IPS DF 4.7 (cell line): ENCODE measurements around the gene FCHSD2.
"Not testable (repeated sequence)": the region's sequence is repeated elsewhere in the genome, so short reads cannot be mapped to it uniquely, and the experiment has no call there.

Source experiments
- DNase-seq: peaks from one replicate; pipeline ENCODE4 v3.0.0-alpha.2; 2013; ENCODE audit warnings: low spot score; ENCODE audit errors: extremely low read depth

Gene FCHSD2

DNA sequence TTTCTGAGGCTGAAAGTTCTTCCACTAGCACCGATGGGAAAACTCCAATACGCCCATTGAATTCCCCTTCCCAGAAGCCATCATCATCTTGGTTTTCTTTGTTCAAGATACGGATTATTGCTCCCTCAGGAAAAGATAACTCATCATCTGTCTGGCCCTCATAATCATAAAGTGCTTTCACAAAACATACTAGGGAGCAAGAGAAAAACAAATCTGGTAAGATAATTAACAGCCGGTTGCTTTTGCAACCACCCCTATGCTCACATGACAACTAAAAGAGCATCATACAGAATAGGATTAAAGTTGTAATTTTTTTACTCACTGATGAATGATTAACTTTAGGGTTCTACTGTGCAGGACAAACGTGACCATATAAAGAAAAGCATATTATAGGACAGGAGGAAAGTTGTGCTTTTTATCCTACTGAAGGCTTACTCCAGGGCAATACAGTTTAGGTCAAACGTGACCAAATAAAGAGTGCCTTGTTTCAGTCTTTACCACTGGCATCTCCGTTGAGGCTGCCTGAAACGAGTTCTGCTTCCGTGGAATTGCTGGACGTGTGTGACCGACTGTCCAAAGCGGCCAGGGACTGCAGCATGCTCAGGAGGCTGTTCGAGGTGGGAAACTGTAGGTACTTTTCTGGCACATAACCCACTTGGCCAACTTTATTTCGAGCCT is 299.3 kb downstream of the FCHSD2 start:
- DNase-seq = no peak

DNA sequence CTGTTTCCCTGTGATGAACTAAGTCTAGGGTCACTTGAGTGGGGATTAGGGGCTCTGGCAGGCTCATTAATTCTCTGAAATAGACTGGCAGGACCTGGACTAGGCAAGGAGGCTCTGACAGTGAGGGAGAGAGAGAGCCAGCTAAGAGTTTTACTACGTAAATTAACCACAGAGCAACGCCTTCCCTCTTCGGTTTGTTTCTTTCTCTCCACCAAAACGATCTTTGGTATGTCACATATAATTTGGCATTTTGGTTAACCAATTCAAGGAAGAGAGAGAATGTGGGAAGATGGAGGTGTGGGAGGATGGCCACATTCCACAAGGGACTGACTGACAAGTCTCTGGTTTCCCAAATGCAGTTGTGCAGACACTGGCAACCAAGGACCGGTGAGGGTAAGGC is 300.0 kb downstream of the FCHSD2 start:
- no peak for DNase-seq

DNA sequence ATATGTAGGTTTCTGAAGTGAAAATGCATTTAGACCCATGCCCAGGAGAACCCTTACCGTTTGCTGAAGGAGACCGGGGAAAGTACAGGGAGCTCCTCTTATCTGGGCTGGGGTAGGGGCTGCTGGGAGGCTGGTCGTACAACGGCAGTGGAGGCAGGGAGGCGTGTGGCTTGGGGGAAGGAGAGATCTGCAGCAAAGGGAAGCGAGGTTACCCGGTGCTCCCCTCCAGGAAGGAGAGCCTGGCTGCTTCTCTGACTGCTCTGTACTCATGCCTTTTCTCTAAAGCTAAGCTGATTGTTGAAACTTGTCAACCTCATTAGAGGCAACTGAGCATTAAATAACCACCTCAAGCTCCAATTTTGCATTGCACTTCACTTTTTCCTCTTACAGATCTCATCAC is 300.7 kb downstream of the FCHSD2 start:
- no peak for DNase-seq

DNA sequence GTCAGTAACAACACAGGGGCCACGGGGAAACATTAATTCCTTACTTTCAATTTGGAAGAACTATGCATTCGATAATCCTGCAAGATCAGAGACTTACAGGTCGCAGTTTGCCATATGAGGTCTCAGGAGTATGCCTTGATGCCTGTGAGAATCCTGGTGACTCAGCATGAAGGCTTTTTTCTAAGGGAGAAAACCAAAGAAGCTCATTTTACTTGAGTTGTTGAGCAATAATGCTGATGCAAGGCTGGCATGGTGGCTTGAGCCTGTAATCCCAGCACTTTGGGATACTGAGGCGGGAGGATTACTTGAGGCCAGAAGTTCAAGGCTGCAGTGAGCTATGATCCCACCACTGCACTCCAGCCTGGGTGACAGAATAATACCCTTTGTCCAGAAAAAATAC is 301.3 kb downstream of the FCHSD2 start:
- no peak for DNase-seq

DNA sequence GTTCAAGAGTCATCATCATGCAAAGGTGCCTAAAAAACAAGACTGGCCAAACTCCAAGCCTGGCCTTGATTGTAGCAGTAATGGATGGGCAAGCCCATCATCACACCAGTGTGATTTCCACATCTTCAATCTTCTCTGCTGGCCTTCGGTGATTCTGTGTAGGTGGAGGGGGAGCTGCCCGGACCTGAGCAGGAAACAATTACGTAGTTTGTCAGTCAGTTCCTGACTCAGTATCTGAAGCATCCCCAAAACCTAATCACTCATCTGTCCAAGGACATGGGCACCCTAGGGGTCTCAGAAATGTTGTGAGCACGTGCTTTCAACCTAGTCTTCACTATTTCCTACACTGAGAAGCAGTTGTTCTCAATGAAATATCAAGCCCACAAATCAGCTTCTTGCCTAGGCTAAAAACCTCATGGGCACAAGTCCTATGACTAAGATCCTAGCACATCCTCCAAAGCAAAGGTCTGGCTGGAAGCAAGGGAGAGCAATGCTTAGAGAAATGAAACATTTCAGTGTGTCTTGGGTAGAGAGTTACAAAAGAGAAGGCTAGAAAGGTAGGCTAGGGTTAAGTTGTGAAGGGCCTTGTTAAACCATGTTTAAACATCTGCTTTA is 303.3 kb downstream of the FCHSD2 start:
- no peak for DNase-seq

DNA sequence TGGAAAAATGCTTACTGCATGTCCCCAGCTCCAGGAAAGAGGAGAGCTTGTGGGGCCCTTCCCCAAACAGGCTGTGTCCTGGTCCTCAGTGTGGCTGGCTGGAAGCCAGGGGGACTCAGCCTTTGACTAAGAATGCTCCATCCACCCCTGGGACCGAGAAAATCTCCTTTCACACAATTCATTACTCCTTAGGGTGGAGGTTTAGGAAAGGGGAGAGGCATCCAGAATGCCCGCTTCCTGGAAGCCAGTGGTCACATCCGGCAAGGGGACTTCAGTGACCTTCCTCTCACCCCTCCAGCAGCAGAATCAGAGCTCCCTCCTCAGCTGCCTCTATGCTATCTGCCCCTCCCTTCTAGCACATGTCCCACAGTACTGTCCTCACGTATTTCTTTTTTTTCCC is 306.0 kb downstream of the FCHSD2 start:
- no peak for DNase-seq

DNA sequence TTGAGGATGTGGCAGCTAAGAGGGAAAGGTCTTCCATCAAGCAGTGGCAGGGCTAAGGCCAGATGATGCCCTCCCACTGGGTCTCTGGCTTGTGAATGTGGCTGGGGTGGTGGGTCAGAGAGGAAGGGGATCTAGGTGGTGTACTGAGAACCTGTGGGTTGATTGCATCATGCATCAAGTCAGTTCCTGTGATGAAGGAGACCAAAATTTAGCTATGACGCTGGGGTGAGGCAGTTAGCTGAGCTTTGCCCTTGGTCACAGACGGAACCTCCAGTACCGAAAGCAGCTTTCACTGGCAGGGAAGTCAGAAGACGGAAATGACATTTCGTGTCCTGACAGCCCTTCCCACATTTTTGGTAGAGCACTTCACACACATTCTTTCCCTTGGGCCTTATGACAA is 307.2 kb downstream of the FCHSD2 start:
- no peak for DNase-seq

DNA sequence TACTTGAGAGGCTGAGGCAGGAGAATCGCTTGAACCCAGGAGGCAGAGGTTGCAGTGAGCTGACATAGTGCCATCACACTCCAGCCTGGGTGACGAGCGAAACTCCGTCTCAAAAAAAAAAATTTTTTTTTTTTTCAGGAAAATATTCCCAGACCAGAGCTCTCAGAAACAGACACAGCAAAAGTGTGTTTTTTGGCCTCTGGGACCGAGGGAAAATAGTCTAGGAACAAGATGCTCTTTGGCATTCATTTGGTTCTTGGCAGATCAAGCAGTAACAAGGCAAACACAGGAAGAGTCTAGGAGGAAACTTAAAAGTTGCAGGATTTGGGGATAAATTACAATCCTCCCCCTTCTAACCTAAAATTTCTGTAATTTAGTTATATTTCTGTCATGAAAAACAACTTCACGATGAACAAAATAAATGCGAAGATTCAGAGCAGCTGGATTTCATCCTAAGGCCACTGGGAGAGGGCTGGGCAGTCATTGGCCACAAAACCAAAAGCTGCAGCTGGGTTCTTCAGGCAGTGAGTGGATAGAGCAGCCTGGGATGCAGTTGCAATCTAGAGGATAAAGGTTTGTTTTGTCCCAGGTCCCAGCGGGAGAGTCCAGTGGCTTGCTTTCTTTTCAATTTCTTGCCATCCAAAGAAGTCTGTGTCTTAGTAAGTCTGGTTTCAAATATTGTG is 308.2 kb downstream of the FCHSD2 start:
- DNase-seq = no peak

DNA sequence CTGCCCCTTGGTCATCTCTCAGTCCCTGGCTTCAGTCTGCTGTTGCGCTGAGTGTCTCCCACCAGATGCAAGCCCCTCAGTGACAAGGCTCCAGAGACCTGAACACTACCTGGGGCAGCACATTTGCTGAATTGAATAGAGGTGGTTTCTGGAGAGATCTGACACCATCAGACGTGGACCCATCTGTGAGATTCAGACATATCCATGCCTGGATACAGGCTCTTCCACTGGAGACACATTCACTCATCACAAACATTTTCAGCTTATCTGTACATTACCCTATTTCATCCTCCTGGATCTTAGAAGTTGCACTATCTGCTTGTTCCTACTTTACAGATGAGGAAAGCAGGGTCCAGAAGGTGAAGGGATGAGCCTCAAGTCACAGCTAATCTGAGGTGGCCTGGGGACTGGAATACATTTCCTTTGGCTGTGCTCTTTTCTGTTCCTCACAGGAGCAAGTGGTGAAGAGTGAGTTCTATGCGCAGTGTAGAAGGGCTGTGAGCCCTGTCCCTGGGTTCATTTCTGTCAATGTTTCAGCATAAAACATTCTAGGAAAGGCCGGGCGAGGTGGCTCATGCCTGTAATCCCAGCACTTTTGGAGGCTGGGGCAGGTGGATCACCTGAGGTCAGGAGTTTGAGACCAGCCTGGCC is 308.9 kb downstream of the FCHSD2 start:
- DNase-seq = no peak

DNA sequence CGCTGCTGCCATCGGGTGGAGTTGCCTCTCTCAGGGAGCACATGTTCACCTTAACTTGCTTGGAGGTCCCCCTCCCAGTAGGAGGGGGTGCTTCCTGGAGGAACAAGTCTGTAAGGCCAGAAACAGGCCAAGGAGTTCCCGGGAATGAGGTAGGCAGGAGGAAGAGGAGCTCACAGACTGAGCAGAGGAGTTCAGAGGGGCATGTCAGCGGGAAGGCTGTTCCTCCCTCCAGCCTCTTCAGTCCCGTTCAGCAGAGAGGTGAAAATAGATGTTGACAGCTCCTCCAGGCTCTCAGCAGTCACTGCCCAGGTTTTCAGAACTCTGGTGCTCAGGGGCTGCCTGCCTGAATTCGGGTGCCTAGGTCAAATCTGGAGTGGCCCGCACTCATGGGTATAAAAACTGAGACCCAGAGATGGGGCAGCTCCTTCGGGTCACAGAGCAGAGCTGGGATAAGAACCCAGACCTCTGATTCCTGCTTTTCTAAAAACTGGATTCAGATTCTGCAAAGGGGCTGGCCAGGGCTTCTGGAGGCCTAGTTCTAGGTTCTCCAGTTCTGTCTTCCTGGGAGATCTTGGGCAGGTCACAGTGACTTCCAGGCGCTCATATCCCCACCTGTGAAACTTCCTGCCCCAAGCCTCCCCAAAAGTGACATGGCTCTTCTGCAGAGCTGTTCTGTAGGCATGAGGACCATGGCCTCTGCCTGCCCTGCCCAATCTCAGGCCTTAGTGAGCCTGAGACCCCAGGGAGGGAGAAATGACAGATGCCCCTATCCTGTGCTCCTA is 309.6 kb downstream of the FCHSD2 start:
- no peak for DNase-seq

DNA sequence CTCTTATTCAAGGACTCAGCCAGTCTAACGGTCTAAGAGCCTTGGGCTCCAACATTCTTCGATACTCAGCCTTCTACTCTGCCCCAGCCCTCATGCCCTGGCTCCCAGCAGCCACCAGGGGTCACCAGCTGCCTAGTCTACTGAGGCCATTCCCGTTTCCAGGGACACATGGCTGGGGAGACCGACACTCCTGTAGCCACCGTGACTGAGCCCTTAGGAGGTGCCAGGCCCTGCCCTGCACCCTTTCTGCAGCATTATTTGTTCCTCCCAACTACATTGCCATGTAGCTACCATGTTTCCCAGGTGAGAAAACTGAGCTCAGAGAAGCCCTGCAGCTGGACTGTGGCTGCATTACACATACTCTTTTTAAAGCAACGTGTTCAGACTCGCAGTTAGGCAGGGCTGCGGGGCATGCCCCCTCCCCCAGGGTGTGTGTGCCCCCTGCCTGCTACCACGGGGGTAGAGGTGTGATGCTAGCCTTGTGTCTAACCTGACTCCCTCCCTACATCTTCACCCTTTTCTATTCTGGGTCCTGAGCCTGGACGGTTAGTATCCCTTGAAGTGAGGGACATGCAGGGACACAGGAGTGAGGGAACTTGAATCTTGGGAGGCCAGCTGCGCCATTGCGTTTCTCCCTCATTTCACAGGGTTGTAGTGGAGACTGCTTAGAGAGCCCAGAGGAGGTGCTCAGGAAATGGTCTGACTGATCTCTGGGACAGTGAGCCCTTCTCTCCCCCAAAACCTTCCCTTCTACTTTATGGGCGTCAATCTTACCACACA is 310.4 kb downstream of the FCHSD2 start:
- DNase-seq = no peak

DNA sequence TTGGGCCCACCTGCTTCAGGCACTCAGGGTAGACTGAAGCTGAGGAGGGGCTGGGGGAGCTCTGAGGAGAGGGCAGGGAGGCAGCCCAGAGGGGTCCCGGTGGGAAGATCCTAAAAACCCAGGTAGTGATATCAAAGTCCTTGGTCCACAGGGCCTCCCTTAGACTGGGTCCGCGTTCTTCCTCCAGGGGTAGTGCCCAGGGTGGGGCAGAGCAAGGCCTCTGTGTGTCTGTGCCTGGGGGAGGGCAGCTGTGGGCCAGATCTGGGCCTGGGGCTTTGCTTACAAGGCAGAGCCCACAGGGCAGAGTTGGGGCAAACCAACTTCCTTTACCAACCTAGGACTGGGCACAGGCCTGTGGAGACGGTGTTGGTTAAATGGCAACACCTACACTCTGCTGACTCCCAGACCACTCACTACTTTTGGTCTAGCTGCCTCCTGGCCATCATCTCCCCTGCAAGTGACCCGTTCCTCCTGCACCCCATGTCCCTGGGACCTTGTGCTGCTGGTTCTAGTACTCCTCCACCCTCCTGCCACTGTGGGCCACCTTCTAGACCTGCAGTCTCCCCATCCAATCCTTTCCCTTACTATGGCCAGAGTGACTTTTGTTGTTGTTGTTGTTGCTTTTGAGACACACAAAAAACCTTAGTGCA is 312.1 kb downstream of the FCHSD2 start:
- no peak for DNase-seq

DNA sequence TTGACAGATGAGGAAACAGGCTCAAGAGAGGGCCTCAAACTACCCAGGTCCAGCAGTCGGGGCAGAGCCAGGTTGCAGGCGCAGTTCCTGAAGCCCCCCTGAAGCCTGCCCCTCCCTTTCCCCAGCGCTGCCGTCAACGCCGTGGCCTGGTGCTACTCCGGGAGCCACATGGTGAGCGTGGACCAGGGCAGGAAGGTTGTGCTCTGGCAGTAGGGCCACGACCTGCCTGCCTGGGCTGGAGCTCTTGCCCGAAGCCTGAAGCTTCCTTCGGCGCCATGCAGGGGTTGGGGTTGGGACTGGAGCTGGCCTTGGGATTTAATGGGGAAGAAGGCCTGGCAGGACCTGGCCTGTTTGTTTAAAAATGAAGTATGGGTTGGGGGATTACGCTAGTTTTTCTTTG is 312.9 kb downstream of the FCHSD2 start:
- no peak for DNase-seq

DNA sequence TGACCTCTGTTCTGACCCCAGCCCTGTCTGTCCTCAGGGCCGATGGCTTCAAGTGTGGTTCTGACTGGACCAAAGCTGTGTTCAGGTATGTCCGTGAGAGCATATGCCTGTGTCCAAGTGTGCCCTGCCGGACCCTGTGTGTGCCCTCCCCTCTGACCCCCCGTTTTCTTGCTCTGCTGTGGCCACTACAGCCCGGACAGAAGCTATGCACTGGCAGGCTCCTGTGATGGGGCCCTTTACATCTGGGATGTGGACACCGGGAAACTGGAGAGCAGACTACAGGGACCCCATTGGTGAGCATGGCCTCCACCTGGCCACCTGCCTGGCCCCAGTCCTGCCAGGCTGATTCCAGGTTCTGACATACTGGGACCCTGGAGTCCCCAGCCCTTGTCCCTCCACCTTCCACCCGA is 313.4 kb downstream of the FCHSD2 start:
- DNase-seq = no peak

DNA sequence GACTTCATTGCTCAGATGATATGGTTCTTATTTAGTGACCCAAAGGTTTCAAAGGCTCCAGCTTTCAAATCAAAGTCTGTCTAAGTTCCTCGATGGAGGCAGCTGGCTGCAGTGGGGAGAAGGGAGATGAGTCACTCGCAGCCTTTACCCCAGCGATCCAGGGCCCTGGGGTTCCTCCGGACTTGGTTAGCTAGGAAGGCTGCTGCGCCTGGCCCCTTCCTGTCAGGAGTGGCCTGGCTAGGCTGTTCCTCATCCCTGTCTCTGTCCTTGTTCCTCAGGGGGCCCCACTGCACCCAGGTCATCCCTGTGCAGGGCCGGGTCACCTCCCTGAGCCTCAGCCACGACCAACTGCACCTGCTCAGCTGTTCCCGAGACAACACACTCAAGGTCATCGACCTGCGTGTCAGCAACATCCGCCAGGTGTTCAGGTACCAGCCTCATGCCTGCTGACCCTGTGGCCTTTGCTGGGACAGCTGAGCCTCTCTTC is 314.0 kb downstream of the FCHSD2 start:
- no peak for DNase-seq

DNA sequence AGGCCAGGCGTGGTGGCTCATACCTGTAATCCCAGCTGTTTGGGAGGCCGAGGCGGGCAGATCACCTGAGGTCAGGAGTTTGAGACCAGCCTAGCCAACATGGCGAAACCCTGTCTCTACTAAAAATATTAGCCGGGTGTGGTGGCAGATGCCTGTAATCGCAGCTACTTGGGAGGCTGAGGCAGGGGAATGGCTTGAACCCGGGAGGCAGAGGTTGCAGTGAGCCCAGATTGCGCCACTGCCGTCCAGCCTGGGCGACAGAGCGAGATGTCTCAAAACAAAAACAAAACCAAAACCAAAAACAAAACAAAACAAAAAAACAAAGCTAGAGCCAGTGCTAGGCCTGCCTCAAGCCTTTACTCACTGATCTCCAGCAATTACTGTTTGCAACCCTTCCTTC is 314.5 kb downstream of the FCHSD2 start:
- not testable (repeated sequence) for DNase-seq

DNA sequence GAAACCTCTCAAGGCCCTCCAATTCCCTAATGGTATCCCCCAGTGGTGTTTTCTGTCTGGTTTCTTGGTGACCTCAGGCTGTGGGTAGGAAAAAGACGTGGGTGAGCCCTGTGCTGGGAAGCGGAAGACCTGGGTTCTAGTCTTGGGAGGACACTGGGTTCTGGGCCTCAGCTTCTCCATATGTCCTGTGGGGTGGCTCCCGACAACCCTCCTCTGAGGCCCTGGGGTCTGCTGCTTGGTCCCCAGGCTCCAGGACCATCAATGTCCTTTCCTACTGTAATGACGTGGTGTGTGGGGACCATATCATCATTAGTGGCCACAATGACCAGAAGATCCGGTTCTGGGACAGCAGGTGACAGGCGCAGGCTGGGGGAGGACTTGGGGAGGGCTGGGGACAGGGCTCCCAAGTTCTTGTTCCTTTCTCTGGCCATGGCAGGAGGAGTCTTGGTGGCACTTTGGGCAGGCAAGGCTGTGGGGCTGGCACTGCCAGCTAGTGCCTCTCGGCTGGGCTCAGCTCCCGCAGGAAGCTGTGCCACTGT is 315.1 kb downstream of the FCHSD2 start:
- DNase-seq = no peak

DNA sequence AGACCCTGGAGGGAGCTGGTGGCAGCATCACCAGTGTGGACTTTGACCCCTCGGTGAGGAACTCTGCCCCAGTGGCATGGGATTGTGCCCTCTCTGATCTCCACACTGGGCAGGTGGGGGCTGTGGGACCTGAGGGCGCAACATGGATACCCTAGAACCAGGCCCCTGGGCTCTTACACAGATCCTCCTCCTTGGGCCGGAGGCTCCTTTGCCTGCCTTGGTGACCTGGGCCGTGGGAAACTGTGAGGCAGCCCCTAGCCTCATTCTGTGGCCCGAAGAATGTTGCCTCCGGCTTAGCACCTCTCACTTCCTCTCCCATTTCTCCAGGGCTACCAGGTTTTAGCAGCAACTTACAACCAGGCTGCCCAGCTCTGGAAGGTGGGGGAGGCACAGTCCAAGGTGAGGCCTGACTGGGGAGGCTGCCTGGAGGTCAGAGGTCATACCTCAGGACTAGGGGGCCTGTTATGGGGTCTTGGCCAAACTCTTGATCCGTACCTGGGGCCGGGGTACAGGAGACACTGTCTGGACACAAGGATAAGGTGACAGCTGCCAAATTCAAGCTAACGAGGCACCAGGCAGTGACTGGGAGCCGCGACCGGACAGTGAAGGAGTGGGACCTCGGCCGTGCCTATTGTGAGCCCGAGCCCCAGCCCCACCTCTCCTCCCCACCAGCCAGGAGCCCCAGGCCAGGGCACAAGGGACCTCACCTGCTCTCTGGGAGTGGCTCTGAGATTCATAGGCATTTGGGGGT is 315.8 kb downstream of the FCHSD2 start:
- DNase-seq = no peak

DNA sequence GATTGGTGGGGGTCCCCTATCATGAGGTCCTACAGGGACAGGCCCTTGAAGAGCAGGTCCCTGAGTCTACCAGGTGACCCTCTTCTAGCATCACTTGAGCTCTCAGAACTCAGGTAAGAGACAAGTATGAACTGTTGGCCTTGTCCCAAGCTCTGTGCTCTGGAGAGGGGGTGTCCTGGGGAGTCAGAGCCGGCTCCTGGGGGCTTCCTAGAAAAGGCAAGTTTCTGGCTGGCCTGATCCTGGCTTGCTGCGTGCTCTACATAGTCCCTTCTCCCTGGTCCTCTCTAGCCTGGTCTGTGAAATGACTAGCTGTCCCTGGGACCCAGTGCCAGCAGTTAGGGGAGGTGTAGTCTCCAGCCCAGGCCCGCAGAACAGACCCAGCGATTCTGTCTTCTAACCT is 316.5 kb downstream of the FCHSD2 start:
- no peak for DNase-seq
